GM21367 (cell line): ENCODE results near the gene ANKRD13D.
"Not testable (repeated sequence)": the region's sequence is repeated elsewhere in the genome, so short reads cannot be mapped to it uniquely, and the experiment has no call there.

Experiments
- ATAC-seq: cut with Tn5 transposase; IDR thresholded peaks from one replicate; pipeline ENCODE4 v1.9.1; 2021; ENCODE audit not compliant: unreplicated experiment

Gene ANKRD13D

GRCh38 chr11:67289226-67289650, at the start of gene ANKRD13D:
Gene ANKRD13D, plus strand, starts transcription at chr11:67289303. Its CDS starts 158 bp downstream, at chr11:67289461.
- ATAC-seq, result no peak

- ATAC-seq, result peak; percentile 71
Measured at GRCh38 chr11:67239783-67240575, 49.1 kb upstream of the ANKRD13D start.

GRCh38 chr11:67240576-67241389, 48.3 kb upstream of the ANKRD13D start:
- peak; percentile 33 for ATAC-seq

GRCh38 chr11:67242548-67242947, 46.6 kb upstream of the ANKRD13D start:
- ATAC-seq, result no peak

GRCh38 chr11:67243051-67243450, 46.1 kb upstream of the ANKRD13D start:
- no peak for ATAC-seq

GRCh38 chr11:67245046-67245445, 44.1 kb upstream of the ANKRD13D start:
- ATAC-seq, result no peak

- no peak for ATAC-seq
Measured at GRCh38 chr11:67247946-67248550, 41.1 kb upstream of the ANKRD13D start.

- ATAC-seq, result no peak
Measured at GRCh38 chr11:67248653-67249052, 40.5 kb upstream of the ANKRD13D start.

- ATAC-seq, result no peak
Measured at GRCh38 chr11:67250059-67251043, 38.8 kb upstream of the ANKRD13D start.

GRCh38 chr11:67251841-67252240, 37.3 kb upstream of the ANKRD13D start:
- no peak for ATAC-seq

GRCh38 chr11:67252831-67253239, 36.3 kb upstream of the ANKRD13D start:
- ATAC-seq, result no peak

GRCh38 chr11:67253872-67254624, 35.1 kb upstream of the ANKRD13D start:
- no peak for ATAC-seq

- no peak for ATAC-seq
Measured at GRCh38 chr11:67254798-67255197, 34.3 kb upstream of the ANKRD13D start.

GRCh38 chr11:67255353-67255752, 33.8 kb upstream of the ANKRD13D start:
- ATAC-seq, result no peak

GRCh38 chr11:67255864-67256263, 33.2 kb upstream of the ANKRD13D start:
- ATAC-seq, result no peak

- no peak for ATAC-seq
Measured at GRCh38 chr11:67256477-67257135, 32.5 kb upstream of the ANKRD13D start.

GRCh38 chr11:67260406-67260805, 28.7 kb upstream of the ANKRD13D start:
- no peak for ATAC-seq

GRCh38 chr11:67260885-67261639, 28.0 kb upstream of the ANKRD13D start:
- not testable (repeated sequence) for ATAC-seq

GRCh38 chr11:67261640-67261945, 27.5 kb upstream of the ANKRD13D start:
- ATAC-seq, result no peak
